ENCODE measurements around the gene TMEM63A.

The TMEM63A gene

GRCh38 chr1:225835856-225836255, 46.3 kb downstream of the TMEM63A start:
- Histone ChIP-seq H3F3A (ENCODE audit: control insufficient read depth, insufficient read depth) (no peaks in the 10 kb centered on the region), H3K79me2 (ENCODE audit: control insufficient read depth, low read length) (no peaks in the 10 kb centered on the region), H4K20me1 (ENCODE audit: control insufficient read depth, insufficient read depth, low read depth, low read length) (no peaks in the 10 kb centered on the region), H3K9me3 (ENCODE audit: control insufficient read depth, insufficient read depth, low read length) (no peaks in the 10 kb centered on the region), H3K4me1 (ENCODE audit: control insufficient read depth, low read length) (no peaks in the 10 kb centered on the region), H3K4me3 (ENCODE audit: low read length) (no peak overlapping the region), H3K27ac (ENCODE audit: low read depth, low read length) (no peak overlapping the region), H3K36me3 (ENCODE audit: control insufficient read depth, low read length) (no peaks in the 10 kb centered on the region), H3K9me2 (replicated peaks; ENCODE audit: control insufficient read depth, low read length) (no peaks in the 10 kb centered on the region), H3K27me3 (ENCODE audit: control insufficient read depth, low read length) (no peaks in the 10 kb centered on the region), H3K4me2 (ENCODE audit: low read length) (no peak overlapping the region)
- TF ChIP-seq CTCF (IDR thresholded peaks at IDR 0.05; ENCODE audit: low read depth, low read length, poor library complexity, severe bottlenecking) (no peak), EZH2phosphoT487 (IDR thresholded peaks at IDR 0.05; ENCODE audit: borderline replicate concordance, low read length) (no peak)

- no peaks in the 10 kb centered on the region for H3K9me2 ChIP-seq (replicated peaks; ENCODE audit: control insufficient read depth, low read length)
- no peaks in the 10 kb centered on the region for H3K9me3 ChIP-seq (ENCODE audit: control insufficient read depth, insufficient read depth, low read length)
- H3K27ac ChIP-seq (ENCODE audit: low read depth, low read length) = no peak overlapping the region
- no peaks in the 10 kb centered on the region for H3K4me1 ChIP-seq (ENCODE audit: control insufficient read depth, low read length)
- H3K79me2 ChIP-seq (ENCODE audit: control insufficient read depth, low read length) = no peaks in the 10 kb centered on the region
- no peaks in the 10 kb centered on the region for H3F3A ChIP-seq (ENCODE audit: control insufficient read depth, insufficient read depth)
- H3K36me3 ChIP-seq (ENCODE audit: control insufficient read depth, low read length) = no peaks in the 10 kb centered on the region
- no peaks in the 10 kb centered on the region for H3K27me3 ChIP-seq (ENCODE audit: control insufficient read depth, low read length)
- H4K20me1 ChIP-seq (ENCODE audit: control insufficient read depth, insufficient read depth, low read depth, low read length) = no peaks in the 10 kb centered on the region
- TF ChIP-seq CTCF (IDR thresholded peaks at IDR 0.05; ENCODE audit: low read depth, low read length, poor library complexity, severe bottlenecking) = no peak
- no peak for TF ChIP-seq EZH2phosphoT487 (IDR thresholded peaks at IDR 0.05; ENCODE audit: borderline replicate concordance, low read length)
- H3K4me3 ChIP-seq (ENCODE audit: low read length) = no peak overlapping the region
- no peak overlapping the region for H3K4me2 ChIP-seq (ENCODE audit: low read length)
These were observed 47.5 kb downstream of the TMEM63A start for GRCh38 chr1:225834417-225835329.

GRCh38 chr1:225830841-225831240, 51.3 kb downstream of the TMEM63A start:
- Histone ChIP-seq H3K9me2 (replicated peaks; ENCODE audit: control insufficient read depth, low read length) (no peaks in the 10 kb centered on the region), H3K36me3 (ENCODE audit: control insufficient read depth, low read length) (no peaks in the 10 kb centered on the region), H3K4me1 (ENCODE audit: control insufficient read depth, low read length) (no peaks in the 10 kb centered on the region), H3K4me3 (ENCODE audit: low read length) (no peak overlapping the region), H3K27me3 (ENCODE audit: control insufficient read depth, low read length) (no peaks in the 10 kb centered on the region), H4K20me1 (ENCODE audit: control insufficient read depth, insufficient read depth, low read depth, low read length) (no peaks in the 10 kb centered on the region), H3K27ac (ENCODE audit: low read depth, low read length) (no peak overlapping the region), H3F3A (ENCODE audit: control insufficient read depth, insufficient read depth) (no peaks in the 10 kb centered on the region), H3K4me2 (ENCODE audit: low read length) (no peak overlapping the region), H3K79me2 (ENCODE audit: control insufficient read depth, low read length) (no peaks in the 10 kb centered on the region), H3K9me3 (ENCODE audit: control insufficient read depth, insufficient read depth, low read length) (no peaks in the 10 kb centered on the region)
- no peak for TF ChIP-seq EZH2phosphoT487 (IDR thresholded peaks at IDR 0.05; ENCODE audit: borderline replicate concordance, low read length)
- no peak for TF ChIP-seq CTCF (IDR thresholded peaks at IDR 0.05; ENCODE audit: low read depth, low read length, poor library complexity, severe bottlenecking)

All from DOHH2 (cell line).